Measurements from ENCODE around the gene ETV3.
"Not testable (repeated sequence)": the region's sequence is repeated elsewhere in the genome, so short reads cannot be mapped to it uniquely, and the experiment has no call there.

The ETV3 gene

GRCh38 chr1:157138220-157139051 lies at the start of gene ETV3:
TSS of gene ETV3 (minus strand) at chr1:157138395. CDS start at chr1:157136352, 2,043 bp downstream.
- DNase-seq (ENCODE audit: low read depth in 2 of 2) = peak; percentile 72 to 79

- DNase-seq (ENCODE audit: low read depth in 2 of 2) = no peak
These were observed 48.2 kb upstream of the ETV3 start for GRCh38 chr1:157186281-157186992.

- no peak for DNase-seq (ENCODE audit: low read depth in 2 of 2)
These were observed 45.7 kb upstream of the ETV3 start for GRCh38 chr1:157183870-157184269.

- not testable (repeated sequence) for DNase-seq (ENCODE audit: low read depth in 2 of 2)
These were observed 44.2 kb upstream of the ETV3 start for GRCh38 chr1:157182371-157182770.

- no peak for DNase-seq (ENCODE audit: low read depth in 2 of 2)
These were observed 43.6 kb upstream of the ETV3 start for GRCh38 chr1:157181790-157182189.

- no peak for DNase-seq (ENCODE audit: low read depth in 2 of 2)
These were observed 43.1 kb upstream of the ETV3 start for GRCh38 chr1:157181258-157181657.

- no peak for DNase-seq (ENCODE audit: low read depth in 2 of 2)
These were observed 40.3 kb upstream of the ETV3 start for GRCh38 chr1:157178490-157178889.

GRCh38 chr1:157177733-157178394 lies 39.7 kb upstream of the ETV3 start:
- no peak for DNase-seq (ENCODE audit: low read depth in 2 of 2)

GRCh38 chr1:157176591-157177121 lies 38.5 kb upstream of the ETV3 start:
- no peak for DNase-seq (ENCODE audit: low read depth in 2 of 2)

- no peak for DNase-seq (ENCODE audit: low read depth in 2 of 2)
These were observed 37.8 kb upstream of the ETV3 start for GRCh38 chr1:157176016-157176415.

GRCh38 chr1:157173900-157174410 lies 35.8 kb upstream of the ETV3 start:
- no peak for DNase-seq (ENCODE audit: low read depth in 2 of 2)

- DNase-seq (ENCODE audit: low read depth in 2 of 2) = not testable (repeated sequence)
These were observed 35.0 kb upstream of the ETV3 start for GRCh38 chr1:157173241-157173640.

GRCh38 chr1:157172591-157172990 lies 34.4 kb upstream of the ETV3 start:
- DNase-seq (ENCODE audit: low read depth in 2 of 2) = not testable (repeated sequence)

- not testable (repeated sequence) for DNase-seq (ENCODE audit: low read depth in 2 of 2)
These were observed 33.8 kb upstream of the ETV3 start for GRCh38 chr1:157171903-157172503.

GRCh38 chr1:157170677-157171515 lies 32.7 kb upstream of the ETV3 start:
- DNase-seq (ENCODE audit: low read depth in 2 of 2) = peak; percentile 20 to 43

GRCh38 chr1:157168015-157168414 lies 29.8 kb upstream of the ETV3 start:
- DNase-seq (ENCODE audit: low read depth in 2 of 2) = no peak

- DNase-seq (ENCODE audit: low read depth in 2 of 2) = no peak
These were observed 29.2 kb upstream of the ETV3 start for GRCh38 chr1:157167437-157167836.

GRCh38 chr1:157166590-157166989 lies 28.4 kb upstream of the ETV3 start:
- DNase-seq (ENCODE audit: low read depth in 2 of 2) = no peak

- DNase-seq (ENCODE audit: low read depth in 2 of 2) = peak; percentile 65 to 76
These were observed 25.3 kb upstream of the ETV3 start for GRCh38 chr1:157163273-157164127.

GRCh38 chr1:157162345-157162744 lies 24.1 kb upstream of the ETV3 start:
- no peak for DNase-seq (ENCODE audit: low read depth in 2 of 2)

All from activated CD4-positive, alpha-beta T cell treated with anti-CD3 and anti-CD28 coated beads for 24 hours (primary cell).